TTC549 (cell line): ENCODE measurements around the gene SLC6A18.
"Not testable (repeated sequence)": the region's sequence is repeated elsewhere in the genome, so short reads cannot be mapped to it uniquely, and the experiment has no call there.

Experiments used
- FAIRE-seq: peaks from 2 replicates; lab custom pipeline; 2012; peaks lifted over from hg19 to GRCh38; lab: Jason Lieb, UNC

The SLC6A18 gene

GRCh38 chr5:1276930-1277329, 51.7 kb downstream of the SLC6A18 start:
- no peak for FAIRE-seq

- no peak for FAIRE-seq
These were observed 52.1 kb downstream of the SLC6A18 start for GRCh38 chr5:1277331-1277730.

DNA sequence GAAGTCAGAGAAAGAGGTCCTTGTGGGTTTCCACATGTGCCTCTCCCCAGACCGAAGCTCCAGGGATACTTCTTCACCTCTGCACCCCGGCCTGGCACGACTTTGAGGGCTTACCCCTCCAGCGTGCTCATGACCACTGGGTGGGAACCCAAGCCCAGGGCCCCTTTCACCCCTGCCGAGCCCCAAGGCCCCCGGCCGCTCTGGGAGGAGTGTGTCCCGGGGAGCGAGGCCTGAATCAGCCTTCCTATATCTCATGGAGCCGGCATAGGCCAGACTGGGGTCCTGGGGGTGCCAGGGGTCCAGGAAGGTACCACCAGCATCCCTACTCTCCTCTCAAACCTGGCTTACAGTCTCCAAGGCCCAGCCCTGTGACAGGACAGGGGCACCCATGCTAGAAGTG, 52.6 kb downstream of the SLC6A18 start:
- FAIRE-seq, result no peak

DNA sequence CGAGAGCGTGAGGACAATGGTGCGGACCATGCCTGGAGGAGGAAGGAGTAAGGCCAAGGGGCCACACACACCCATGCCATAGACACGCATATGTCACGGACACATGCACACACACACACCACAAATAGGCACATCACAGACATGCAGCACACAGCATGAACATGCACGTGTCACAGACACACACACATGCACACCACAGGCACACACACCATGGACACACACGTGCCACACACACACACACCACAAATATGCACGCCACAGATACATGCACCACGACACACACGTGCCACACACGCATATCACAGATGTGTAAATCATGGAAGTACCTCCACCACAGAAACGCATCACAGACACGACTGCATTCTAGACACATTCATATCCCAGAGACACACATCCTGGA, 53.0 kb downstream of the SLC6A18 start:
- no peak for FAIRE-seq

DNA sequence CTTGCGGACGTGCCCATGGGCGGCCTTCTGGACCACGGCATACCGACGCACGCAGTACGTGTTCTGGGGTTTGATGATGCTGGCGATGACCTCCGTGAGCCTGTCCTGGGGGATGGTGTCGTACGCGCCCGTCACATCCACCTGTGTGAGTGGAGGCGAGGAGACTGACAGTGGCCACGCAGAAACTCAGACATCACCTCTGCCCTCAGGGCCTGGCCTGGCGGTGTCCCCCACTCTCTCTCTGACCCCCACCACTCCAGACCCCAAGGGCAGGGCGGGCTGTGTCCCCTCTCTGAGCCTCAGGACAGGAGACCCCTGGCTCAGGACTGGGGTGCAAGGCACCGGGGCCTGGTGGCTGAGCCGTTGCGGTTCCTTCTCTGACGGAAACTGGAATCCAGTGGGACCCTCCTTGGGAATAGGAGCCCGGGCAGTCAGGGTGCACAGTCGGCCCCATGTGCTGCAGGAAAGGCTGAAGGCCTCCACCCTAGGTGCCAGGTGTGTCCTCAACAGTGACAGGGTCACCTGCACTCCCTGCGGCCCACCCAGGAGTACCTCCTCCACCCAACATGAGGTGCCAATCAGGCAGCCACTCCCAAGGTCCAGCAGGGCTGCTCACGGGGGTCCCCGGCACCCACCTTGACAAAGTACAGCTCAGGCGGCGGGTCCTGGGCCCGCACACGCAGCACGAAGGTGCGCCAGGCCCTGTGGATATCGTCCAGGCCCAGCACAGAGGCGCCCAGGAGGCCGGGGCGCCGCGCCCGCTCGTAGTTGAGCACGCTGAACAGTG, 53.7 kb downstream of the SLC6A18 start:
- FAIRE-seq, result no peak

DNA sequence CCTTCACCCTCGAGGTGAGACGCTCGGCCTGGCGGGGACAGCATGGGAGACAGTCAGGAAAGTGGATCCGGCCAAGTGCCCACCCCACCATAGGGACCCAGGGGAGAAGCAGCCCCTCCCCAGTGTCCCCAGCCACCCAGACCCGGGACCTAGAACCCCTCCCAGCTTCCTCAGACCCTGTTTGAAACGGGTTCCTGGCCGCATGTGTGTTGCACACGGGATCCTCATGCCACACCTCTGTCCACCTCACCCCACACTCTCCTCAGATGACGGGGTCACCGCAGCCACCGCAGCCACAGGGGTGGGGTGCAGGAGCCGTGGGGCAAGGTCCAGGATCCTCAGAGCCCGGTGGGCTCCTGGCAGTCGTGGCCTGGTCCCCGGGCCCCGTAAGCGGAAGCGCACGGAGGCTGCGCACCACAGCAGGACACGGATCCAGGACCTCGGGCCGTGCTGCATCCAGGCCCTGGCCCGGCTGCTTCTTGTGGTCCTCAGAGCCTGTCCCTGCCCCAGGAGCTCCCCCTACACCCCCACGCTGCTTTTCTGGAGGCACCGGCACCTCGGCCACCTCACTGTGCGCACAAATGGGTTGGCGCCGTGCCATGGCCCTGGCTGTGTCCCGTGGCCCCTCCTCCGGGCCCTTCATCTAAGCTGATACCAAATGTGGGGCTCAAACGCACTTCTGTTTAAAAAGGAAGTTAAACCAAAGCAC, 54.4 kb downstream of the SLC6A18 start:
- no peak for FAIRE-seq

DNA sequence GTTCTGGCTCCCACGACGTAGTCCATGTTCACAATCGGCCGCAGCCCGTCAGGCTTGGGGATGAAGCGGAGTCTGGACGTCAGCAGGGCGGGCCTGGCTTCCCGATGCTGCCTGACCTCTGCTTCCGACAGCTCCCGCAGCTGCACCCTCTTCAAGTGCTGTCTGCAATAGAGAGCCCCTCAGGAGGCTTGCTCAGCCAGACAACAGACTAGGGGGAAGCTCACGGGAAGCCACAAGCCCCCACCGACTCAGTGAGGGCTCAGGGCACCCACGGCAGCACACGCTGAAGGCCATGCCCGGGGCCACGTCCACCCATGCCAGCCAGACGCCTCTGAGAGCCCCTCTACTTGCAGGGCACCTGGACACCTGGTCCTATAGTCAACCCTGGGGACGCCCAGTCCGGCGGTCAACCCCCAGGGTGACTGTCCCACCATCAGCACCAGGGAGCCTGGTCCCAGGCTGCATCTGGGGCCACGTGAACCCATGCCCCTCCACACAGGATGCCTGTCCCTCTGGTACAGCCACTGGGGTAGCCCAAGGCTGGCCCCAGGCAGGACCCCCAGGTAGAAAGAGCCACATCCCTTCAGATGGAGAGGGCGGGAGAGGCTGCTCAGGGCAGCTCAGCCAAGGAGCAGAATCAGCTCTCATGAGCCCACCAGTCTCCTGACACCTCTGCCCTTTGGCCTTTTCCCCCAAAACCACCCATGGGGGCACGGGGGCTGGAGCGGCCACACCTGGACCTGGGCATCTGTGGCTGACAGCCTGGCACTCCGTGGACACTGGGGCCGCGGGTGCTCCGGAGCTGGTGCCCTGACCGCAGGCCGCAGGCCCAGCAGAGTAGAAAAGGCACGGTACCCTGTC, 55.2 kb downstream of the SLC6A18 start:
- FAIRE-seq, result no peak

GRCh38 chr5:1281038-1281882, 56.1 kb downstream of the SLC6A18 start:
- FAIRE-seq, result no peak

DNA sequence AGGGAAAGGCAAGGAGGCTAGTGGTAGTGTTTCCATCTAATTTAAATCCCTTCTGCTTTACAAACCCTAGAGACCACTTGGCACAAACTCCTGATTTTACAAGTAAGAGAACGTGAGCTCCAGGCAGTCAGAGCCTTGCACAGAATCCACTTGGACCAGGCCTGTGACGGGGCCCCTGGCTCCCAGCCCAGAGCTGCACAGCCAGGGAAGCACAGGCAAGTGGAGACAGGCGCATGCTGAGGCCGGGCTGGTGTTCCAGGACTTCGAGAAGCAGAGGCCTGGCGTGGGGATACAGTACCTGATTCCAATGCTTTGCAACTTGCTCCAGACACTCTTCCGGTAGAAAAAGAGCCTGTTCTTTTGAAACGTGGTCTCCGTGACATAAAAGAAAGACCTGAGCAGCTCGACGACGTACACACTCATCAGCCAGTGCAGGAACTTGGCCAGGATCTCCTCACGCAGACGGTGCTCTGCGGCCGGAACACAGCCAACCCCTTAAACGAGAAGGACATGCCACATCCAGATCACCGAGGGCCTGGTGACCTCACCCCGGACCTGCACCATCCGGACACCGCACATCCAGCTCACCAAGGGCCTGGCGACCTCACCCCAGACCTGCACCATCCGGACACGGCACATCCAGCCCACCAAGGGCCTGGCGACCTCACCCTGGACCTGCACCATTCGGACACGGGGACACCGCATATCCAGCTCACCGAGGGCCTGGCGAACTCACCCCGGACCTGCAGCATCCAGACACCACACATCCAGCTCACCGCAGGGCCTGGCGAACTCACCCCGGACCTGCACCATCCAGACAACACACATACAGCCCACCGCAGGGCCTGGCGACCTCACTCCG, 57.2 kb downstream of the SLC6A18 start:
- no peak for FAIRE-seq

GRCh38 chr5:1282993-1283728, 58.0 kb downstream of the SLC6A18 start:
- not testable (repeated sequence) for FAIRE-seq

DNA sequence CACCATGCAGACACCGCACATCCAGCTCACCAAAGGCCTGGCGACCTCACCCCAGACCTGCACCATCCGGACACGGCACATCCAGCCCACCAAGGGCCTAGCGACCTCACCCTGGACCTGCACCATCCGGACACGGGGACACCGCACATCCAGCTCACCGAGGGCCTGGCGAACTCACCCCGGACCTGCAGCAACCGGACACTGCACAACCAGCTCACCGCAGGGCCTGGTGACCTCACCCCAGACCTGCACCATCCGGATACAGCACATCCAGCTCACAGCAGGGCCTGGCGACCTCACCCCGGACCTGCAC, 58.5 kb downstream of the SLC6A18 start:
- not testable (repeated sequence) for FAIRE-seq

GRCh38 chr5:1284336-1284970, 59.3 kb downstream of the SLC6A18 start:
- FAIRE-seq, result not testable (repeated sequence)

GRCh38 chr5:1285141-1285540, 60.0 kb downstream of the SLC6A18 start:
- no peak for FAIRE-seq

DNA sequence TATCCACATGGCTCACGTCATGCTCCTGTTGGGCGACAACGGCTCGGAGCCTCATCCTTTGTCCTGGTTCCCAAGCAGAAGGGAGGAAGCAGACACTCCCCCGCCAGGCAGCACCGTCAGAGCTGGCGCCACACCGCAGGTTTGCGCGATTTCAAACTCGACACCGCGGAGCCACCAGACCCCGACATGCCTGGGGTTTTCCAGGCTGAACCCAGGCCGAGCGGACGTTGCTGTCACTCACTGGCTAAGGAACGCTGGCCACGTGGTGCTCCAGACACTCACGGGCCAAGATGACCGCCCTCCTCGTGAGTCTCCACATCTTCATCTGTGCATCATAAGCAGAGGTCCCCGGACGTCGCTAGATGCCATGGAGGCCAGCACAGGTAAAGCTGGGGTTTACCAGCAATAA, 60.7 kb downstream of the SLC6A18 start:
- FAIRE-seq, result no peak

DNA sequence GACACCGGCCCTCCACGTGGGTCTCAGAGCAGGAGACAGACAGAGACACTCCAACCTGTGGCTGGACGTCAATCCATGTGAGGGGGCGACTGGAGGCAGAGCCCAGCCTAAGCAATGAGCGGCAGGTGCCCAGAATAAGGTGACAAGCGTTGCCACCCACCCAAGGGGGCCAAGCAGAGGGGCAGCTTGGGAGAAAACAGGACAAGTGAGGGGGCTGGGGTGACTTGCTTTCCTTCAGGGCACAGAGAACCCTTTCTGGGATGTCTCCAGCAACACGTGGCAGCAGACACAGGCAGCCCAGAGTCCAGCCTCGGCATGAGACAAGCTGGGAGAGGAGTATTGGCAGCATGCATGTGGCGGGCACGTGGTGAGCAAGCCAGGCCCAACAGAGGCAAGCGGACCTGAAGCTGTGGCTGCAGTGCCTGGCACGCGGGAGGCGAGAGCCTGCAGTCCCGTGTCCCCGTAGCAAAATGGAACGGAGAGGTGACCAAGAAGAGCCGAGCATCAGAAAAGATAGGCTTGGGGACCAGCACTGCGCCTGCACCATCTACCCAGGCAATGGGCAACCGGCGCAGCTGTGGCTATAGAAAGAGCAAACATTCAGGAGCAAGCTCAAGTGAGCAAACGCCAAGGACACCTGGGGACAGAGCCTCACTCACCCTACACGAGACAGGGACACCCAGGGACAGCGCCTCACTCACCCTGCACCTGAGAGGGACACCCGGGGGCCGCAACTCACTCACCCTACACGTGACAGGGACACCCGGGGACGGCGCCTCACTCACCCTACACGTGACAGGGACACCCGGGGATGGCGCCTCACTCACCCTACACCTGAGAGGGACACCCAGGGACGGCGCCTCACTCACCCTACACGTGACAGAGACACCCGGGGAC, 63.5 kb downstream of the SLC6A18 start:
- FAIRE-seq, result no peak

- not testable (repeated sequence) for FAIRE-seq
These were observed 64.4 kb downstream of the SLC6A18 start for GRCh38 chr5:1289559-1289958.

DNA sequence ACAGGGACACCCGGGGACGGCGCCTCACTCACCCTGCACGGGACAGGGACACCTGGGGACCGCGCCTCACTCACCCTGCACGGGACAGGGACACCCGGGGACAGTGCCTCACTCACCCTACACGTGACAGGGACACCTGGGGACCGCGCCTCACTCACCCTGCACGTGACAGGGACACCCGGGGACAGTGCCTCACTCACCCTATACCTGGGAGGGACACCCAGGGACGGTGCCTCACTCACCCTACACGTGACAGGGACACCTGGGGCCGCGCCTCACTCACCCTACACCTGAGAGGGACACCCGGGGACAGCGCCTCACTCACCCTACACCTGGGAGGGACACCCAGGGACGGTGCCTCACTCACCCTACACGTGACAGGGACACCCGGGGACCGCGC, 65.8 kb downstream of the SLC6A18 start:
- not testable (repeated sequence) for FAIRE-seq

- no peak for FAIRE-seq
These were observed 66.5 kb downstream of the SLC6A18 start for GRCh38 chr5:1291611-1292080.

DNA sequence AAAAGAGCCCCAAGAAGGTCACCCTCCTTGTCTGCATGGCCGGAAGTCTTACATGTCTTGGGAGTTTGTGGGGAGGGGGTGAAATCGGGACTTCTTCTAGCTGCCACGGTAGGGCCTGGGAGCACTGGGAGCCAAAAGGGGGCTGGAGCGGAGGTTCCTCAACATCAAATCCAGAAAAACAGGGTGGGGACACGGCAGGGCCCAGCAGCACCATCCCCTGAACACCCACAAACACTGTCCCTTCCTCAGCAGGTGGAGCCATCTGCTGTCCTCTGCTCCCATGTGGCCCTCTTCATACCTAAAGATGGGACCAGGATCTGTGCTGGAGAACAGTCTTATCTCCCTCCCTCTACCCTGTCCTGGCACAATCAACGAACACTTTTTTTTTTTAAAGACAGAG, 67.0 kb downstream of the SLC6A18 start:
- FAIRE-seq, result no peak
